ENCODE measurements around the gene IL11.
A peak's percentile ranks its signal among the peaks of the same experiment; 100 is the strongest.

The IL11 gene

GRCh38 chr19:55322204-55322885, 47.9 kb downstream of the IL11 start:
- no peaks in the 10 kb centered on the region for H3K36me3 ChIP-seq (ENCODE audit: control insufficient read depth, low read depth, low read length)
- H3K27me3 ChIP-seq (ENCODE audit: control insufficient read depth, insufficient read depth, low read length): no peaks in the 10 kb centered on the region
- H3K27ac ChIP-seq (ENCODE audit: low read length): no peak overlapping the region
- no peak overlapping the region for H3K4me3 ChIP-seq (ENCODE audit: low read length)
- H3K9me3 ChIP-seq (ENCODE audit: control insufficient read depth, low read depth, low read length): no peaks in the 10 kb centered on the region
- no peak overlapping the region for H3K9ac ChIP-seq (ENCODE audit: low read length)
- H3K4me1 ChIP-seq (ENCODE audit: control insufficient read depth, low read depth, low read length): no peaks in the 10 kb centered on the region

GRCh38 chr19:55321466-55322137, 48.7 kb downstream of the IL11 start:
- H3K9ac ChIP-seq (ENCODE audit: low read length): no peak overlapping the region
- no peak overlapping the region for H3K27ac ChIP-seq (ENCODE audit: low read length)
- no peaks in the 10 kb centered on the region for H3K9me3 ChIP-seq (ENCODE audit: control insufficient read depth, low read depth, low read length)
- no peaks in the 10 kb centered on the region for H3K4me1 ChIP-seq (ENCODE audit: control insufficient read depth, low read depth, low read length)
- no peaks in the 10 kb centered on the region for H3K27me3 ChIP-seq (ENCODE audit: control insufficient read depth, insufficient read depth, low read length)
- no peak overlapping the region for H3K4me3 ChIP-seq (ENCODE audit: low read length)
- H3K36me3 ChIP-seq (ENCODE audit: control insufficient read depth, low read depth, low read length): no peaks in the 10 kb centered on the region

GRCh38 chr19:55320844-55321419, 49.3 kb downstream of the IL11 start:
- Histone ChIP-seq H3K36me3 (ENCODE audit: control insufficient read depth, low read depth, low read length) (no peaks in the 10 kb centered on the region), H3K4me1 (ENCODE audit: control insufficient read depth, low read depth, low read length) (no peaks in the 10 kb centered on the region), H3K27me3 (ENCODE audit: control insufficient read depth, insufficient read depth, low read length) (no peaks in the 10 kb centered on the region), H3K4me3 (ENCODE audit: low read length) (no peak overlapping the region), H3K27ac (ENCODE audit: low read length) (no peak overlapping the region), H3K9ac (ENCODE audit: low read length) (no peak overlapping the region), H3K9me3 (ENCODE audit: control insufficient read depth, low read depth, low read length) (no peaks in the 10 kb centered on the region)

GRCh38 chr19:55319785-55320184, 50.5 kb downstream of the IL11 start:
- Histone ChIP-seq H3K36me3 (ENCODE audit: control insufficient read depth, low read depth, low read length) (no peaks in the 10 kb centered on the region), H3K4me1 (ENCODE audit: control insufficient read depth, low read depth, low read length) (no peaks in the 10 kb centered on the region), H3K4me3 (ENCODE audit: low read length) (peak overlapping the region; percentile 51), H3K9me3 (ENCODE audit: control insufficient read depth, low read depth, low read length) (no peaks in the 10 kb centered on the region), H3K9ac (ENCODE audit: low read length) (peak overlapping the region; percentile 9), H3K27ac (ENCODE audit: low read length) (no peak overlapping the region), H3K27me3 (ENCODE audit: control insufficient read depth, insufficient read depth, low read length) (no peaks in the 10 kb centered on the region)

GRCh38 chr19:55316646-55317045, 53.6 kb downstream of the IL11 start:
- Histone ChIP-seq H3K27ac (ENCODE audit: low read length) (no peak overlapping the region), H3K9ac (ENCODE audit: low read length) (no peak overlapping the region), H3K36me3 (ENCODE audit: control insufficient read depth, low read depth, low read length) (no peaks in the 10 kb centered on the region), H3K4me1 (ENCODE audit: control insufficient read depth, low read depth, low read length) (no peaks in the 10 kb centered on the region), H3K27me3 (ENCODE audit: control insufficient read depth, insufficient read depth, low read length) (no peaks in the 10 kb centered on the region), H3K4me3 (ENCODE audit: low read length) (no peak overlapping the region), H3K9me3 (ENCODE audit: control insufficient read depth, low read depth, low read length) (no peaks in the 10 kb centered on the region)

- H3K27me3 ChIP-seq (ENCODE audit: control insufficient read depth, insufficient read depth, low read length): no peaks in the 10 kb centered on the region
- no peak overlapping the region for H3K9ac ChIP-seq (ENCODE audit: low read length)
- no peak overlapping the region for H3K4me3 ChIP-seq (ENCODE audit: low read length)
- H3K9me3 ChIP-seq (ENCODE audit: control insufficient read depth, low read depth, low read length): no peaks in the 10 kb centered on the region
- H3K4me1 ChIP-seq (ENCODE audit: control insufficient read depth, low read depth, low read length): no peaks in the 10 kb centered on the region
- no peaks in the 10 kb centered on the region for H3K36me3 ChIP-seq (ENCODE audit: control insufficient read depth, low read depth, low read length)
- H3K27ac ChIP-seq (ENCODE audit: low read length): no peak overlapping the region
These were observed 54.2 kb downstream of the IL11 start for GRCh38 chr19:55315956-55316525.

GRCh38 chr19:55314396-55314795, 55.9 kb downstream of the IL11 start:
- Histone ChIP-seq H3K36me3 (ENCODE audit: control insufficient read depth, low read depth, low read length) (peaks cover 5% of the 10 kb centered on the region), H3K27me3 (ENCODE audit: control insufficient read depth, insufficient read depth, low read length) (no peaks in the 10 kb centered on the region), H3K9me3 (ENCODE audit: control insufficient read depth, low read depth, low read length) (no peaks in the 10 kb centered on the region), H3K4me1 (ENCODE audit: control insufficient read depth, low read depth, low read length) (no peaks in the 10 kb centered on the region), H3K4me3 (ENCODE audit: low read length) (no peak overlapping the region), H3K27ac (ENCODE audit: low read length) (no peak overlapping the region), H3K9ac (ENCODE audit: low read length) (no peak overlapping the region)
